Right renal pelvis (tissue), 4 donors: ENCODE data around the gene TPGS2. TPM values are rescaled to one million over a fixed set of nuclear protein-coding genes. Genes with fewer than 3 reads are reported as not detected.
"Not testable (repeated sequence)": the region's sequence is repeated elsewhere in the genome, so short reads cannot be mapped to it uniquely, and the experiment has no call there.

ENCODE experiments used
- DNase-seq, 4 donors: peaks; one replicate each; pipeline ENCODE4 v3.0.0-alpha.2; 2013; ENCODE audit warnings: low read depth in 4 of 4, low spot score in 3 of 4, missing footprints in 1 of 4
- polyA plus RNA-seq, 4 donors: library from polyadenylated mRNA; unstranded; fragments of 120-200 nt; gene quantifications; one replicate each; pipeline ENCODE4 v1.2.1, GENCODE V29; 2013; ENCODE audit not compliant: insufficient read length in 4 of 4

TPGS2 gene
- polyA plus RNA-seq, 4 donors, result 105 to 146 (median 121) TPM

GRCh38 chr18:36826556-36826955 lies 2.2 kb downstream of the TPGS2 start:
- DNase-seq, result no peak

- no peak for DNase-seq
These were observed 3.3 kb downstream of the TPGS2 start for GRCh38 chr18:36825526-36825925.

GRCh38 chr18:36821681-36822080 lies 7.1 kb downstream of the TPGS2 start:
- no peak for DNase-seq

GRCh38 chr18:36819621-36820020 lies 9.2 kb downstream of the TPGS2 start:
- no peak for DNase-seq

GRCh38 chr18:36818652-36819051 lies 10.2 kb downstream of the TPGS2 start:
- DNase-seq, result no peak

- no peak for DNase-seq
These were observed 11.8 kb downstream of the TPGS2 start for GRCh38 chr18:36817039-36817438.

- DNase-seq, result not testable (repeated sequence)
These were observed 12.7 kb downstream of the TPGS2 start for GRCh38 chr18:36816096-36816495.

- DNase-seq, result no peak
These were observed 13.8 kb downstream of the TPGS2 start for GRCh38 chr18:36814994-36815393.

- no peak for DNase-seq
These were observed 15.0 kb downstream of the TPGS2 start for GRCh38 chr18:36813824-36814223.

GRCh38 chr18:36813101-36813775 lies 15.6 kb downstream of the TPGS2 start:
- no peak for DNase-seq

GRCh38 chr18:36812678-36813077 lies 16.1 kb downstream of the TPGS2 start:
- DNase-seq, result no peak

GRCh38 chr18:36811955-36812354 lies 16.8 kb downstream of the TPGS2 start:
- no peak for DNase-seq

GRCh38 chr18:36811430-36811829 lies 17.4 kb downstream of the TPGS2 start:
- DNase-seq, result no peak

- peak in 3 of 4 donors; percentile 35 to 56 (median 43) for DNase-seq
These were observed 19.0 kb downstream of the TPGS2 start for GRCh38 chr18:36809590-36810381.

GRCh38 chr18:36808681-36809080 lies 20.1 kb downstream of the TPGS2 start:
- no peak for DNase-seq

GRCh38 chr18:36805105-36805504 lies 23.7 kb downstream of the TPGS2 start:
- DNase-seq, result no peak

GRCh38 chr18:36798738-36799473 lies 29.9 kb downstream of the TPGS2 start:
- DNase-seq, result no peak

GRCh38 chr18:36792634-36793283 lies 36.0 kb downstream of the TPGS2 start:
- no peak for DNase-seq

GRCh38 chr18:36786686-36787085 lies 42.1 kb downstream of the TPGS2 start:
- DNase-seq, result no peak

- no peak for DNase-seq
These were observed 45.0 kb downstream of the TPGS2 start for GRCh38 chr18:36783792-36784191.

GRCh38 chr18:36782710-36783109 lies 46.1 kb downstream of the TPGS2 start:
- no peak for DNase-seq
